Suprapubic skin (tissue), 3 donors: ENCODE measurements around the gene ADH4.

ENCODE experiments used
- CTCF ChIP-seq, 2 donors: fragments of 200-600 bp in 1 of 2; fragments of 450-650 bp in 1 of 2; sonication (generic) in 1 of 2; IDR thresholded peaks; one replicate each; pipeline ENCODE4 v1.5.1; 2016 to 2019; ENCODE audit warnings: antibody characterized with exemption in 2 of 2, mild to moderate bottlenecking in 1 of 2, moderate library complexity in 1 of 2
- POLR2A ChIP-seq, 2 donors: fragments of 450-650 bp; IDR thresholded peaks; one replicate each; pipeline ENCODE4 v1.6.1; 2017; ENCODE audit warnings: antibody characterized with exemption in 2 of 2, mild to moderate bottlenecking in 2 of 2, moderate library complexity in 2 of 2

GRCh38 chr4:99166544-99166943 is 22.4 kb upstream of the ADH4 start:
- no peak for TF ChIP-seq POLR2A (IDR thresholded peaks at IDR 0.05)
- no peak for TF ChIP-seq CTCF (IDR thresholded peaks at IDR 0.05)
